KBM-7 (cell line): ENCODE results near the gene AJAP1.

ENCODE experiments used
- DNase-seq: peaks from one replicate; pipeline ENCODE4 v3.0.0-alpha.2; 2015
- in situ Hi-C: fragments of 300-500 bp; cut with MboI; formaldehyde crosslinking; loops from 2 replicates; pipeline ENCODE4 v1.14.3; 2020; ENCODE audit warnings: low sequenced_read_pairs, low pct_unique_long_range_greater_than_20kb, mixed read lengths

Gene AJAP1

DNA sequence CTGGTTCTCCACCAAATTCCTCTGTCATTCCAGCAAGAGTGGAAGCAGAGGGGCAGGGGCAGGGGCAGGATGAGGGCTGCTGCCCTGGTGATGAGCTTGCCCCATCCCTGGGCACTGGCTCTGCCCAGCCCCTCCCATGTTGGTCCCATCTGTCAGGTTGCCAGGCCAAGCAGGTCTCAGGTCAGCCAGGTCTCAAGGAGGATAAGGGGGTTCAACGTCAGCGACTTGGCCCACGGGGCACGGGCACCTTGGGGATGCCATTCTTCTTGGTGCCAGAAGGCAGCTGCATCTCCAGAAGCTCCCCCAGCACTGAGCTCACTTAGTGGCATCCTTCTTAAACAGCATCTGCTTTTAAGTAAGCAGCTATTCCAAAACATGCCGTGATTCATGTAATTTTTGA lies 133.1 kb downstream of the AJAP1 start:
- DNase-seq = no peak

DNA sequence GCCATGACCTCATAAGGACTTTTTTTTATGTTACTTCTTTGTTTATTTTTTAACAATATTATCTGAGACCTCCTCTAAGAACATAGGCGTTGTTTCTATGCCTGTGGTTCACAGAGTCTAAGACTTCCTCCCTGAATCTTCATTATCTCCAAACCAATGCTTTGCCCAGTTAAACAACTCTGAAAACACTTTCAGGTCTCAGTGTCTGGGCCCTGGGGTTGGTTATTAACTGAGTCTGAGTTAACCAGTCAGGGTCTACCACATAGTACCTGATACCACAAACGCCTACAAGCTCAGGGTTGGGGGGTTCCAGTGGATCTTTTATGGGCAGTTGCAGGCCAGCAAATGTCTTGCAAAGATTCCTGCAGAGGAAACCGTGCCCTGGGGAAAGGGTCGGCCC lies 138.2 kb downstream of the AJAP1 start:
- in situ Hi-C loops = no loop called here
- no peak for DNase-seq

More for the DNA sequence above, 133.1 kb downstream of the AJAP1 start:
- in situ Hi-C loops = no loop called here

DNA sequence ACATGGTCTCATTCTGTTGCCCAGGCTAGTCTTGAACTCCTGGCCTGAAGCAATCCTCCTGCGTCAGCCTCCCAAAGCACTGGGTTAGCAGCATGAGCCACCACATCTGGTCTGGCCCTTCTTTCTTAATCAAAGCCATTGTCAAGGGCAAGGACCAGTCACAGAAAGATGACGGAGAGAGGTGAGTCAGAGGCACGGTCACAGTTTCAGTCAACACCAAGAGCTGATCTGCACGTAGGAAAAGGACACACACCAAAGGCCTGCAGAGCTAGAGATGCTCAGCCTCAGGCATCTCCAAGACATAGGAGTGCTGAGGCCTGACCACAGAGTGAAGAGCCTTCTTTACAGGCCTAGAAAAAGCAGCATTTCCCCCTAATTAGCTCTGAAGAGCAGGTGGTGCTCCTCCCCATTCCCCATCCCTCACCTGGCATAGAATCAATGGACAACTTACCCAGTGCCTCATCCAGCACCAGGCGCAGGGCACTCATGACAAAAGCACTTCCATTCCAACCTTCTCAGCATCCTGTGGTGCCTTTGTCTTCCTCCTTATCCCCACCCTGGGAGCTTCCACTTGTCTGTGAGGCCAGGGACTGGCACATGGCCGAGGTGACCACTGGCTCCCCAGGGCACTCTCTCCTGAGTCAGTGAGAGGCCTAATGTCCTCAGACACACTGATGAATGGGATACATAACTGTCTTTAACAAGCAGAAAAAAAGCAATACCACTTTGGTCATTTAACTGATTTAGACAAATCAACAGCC lies 139.8 kb downstream of the AJAP1 start:
- in situ Hi-C loops = no loop called here

DNA sequence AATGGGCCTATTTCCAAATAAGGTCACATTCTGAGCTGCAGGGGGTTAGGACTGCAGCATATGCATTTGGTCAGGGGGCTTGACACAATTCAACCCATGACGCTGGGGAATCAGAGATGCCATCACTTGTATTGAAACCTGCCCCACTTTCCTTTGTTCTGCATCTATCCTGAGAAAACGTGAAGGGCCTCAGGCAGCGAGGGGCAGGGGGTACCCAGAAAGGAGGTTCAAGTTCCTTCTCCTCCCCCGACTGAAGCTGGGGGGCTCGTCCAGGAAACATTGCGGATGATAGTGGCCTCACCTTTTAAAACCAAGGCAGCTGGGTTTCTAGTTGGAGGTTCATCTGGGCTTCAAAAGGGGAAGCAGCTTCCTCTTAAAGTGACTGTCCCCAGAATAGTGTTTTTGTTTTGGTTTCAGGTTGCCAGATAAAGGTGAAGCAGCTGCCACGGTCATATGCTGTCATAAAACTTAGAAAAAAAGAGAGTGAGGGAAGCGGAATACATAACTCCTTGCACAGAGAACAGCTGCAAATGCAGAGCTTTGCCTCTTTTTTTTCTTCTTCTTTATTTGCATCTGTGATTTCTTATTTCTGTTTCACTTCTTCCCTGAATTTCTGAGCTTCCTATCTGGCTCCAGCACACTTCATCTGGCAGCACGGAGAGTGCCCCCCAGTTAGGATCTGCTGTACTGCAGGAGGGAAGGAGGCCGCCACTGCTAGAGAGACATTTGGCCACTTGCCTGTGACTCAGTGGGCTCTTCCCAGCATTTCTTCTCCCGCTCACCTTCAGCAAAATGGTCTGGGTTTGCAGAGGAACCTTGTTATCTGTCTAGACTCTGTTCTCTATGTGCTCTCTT lies 142.0 kb downstream of the AJAP1 start:
- in situ Hi-C loops = no loop called here
- no peak for DNase-seq

More for the DNA sequence above, 139.8 kb downstream of the AJAP1 start:
- DNase-seq = no peak

DNA sequence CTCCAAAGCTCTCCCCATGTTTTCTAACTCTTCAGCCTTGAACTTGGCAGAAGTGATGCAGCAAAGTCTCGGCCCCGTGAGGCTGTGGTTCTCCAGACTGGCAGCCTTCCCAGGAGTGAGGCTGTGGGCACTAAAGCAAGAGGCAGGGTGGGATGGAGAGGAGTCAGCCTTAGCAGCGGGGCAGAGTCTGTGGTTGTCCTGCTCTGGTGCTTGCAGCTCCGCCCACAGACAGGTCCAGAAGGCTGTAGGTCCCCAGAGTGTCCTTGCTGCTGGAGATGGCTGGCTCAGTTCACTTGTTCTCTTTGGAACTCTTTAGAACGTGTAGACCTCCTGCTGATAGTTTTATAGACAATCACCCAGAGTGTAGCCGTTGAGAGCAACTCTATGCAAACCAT lies 142.6 kb downstream of the AJAP1 start:
- no peak for DNase-seq
- in situ Hi-C loops = no loop called here

DNA sequence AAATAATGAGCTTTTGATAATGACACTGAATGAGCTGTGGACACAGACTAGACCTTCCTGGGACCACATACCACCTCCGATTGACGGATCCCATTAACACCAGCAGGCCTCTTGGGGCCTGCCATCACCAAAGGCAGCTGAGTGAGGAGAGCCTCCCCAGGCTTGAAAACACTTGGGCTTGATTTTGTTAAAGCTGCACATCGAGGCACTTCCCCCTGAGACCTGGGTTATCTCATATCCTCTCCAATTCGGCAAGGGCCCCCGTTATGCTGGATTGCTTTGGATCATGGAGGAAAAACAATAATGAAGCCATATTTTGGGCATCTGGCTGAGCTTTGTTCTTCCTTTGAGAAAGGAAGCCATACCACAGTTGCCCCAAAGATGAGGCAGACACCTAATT lies 143.0 kb downstream of the AJAP1 start:
- in situ Hi-C loops = no loop called here
- no peak for DNase-seq

DNA sequence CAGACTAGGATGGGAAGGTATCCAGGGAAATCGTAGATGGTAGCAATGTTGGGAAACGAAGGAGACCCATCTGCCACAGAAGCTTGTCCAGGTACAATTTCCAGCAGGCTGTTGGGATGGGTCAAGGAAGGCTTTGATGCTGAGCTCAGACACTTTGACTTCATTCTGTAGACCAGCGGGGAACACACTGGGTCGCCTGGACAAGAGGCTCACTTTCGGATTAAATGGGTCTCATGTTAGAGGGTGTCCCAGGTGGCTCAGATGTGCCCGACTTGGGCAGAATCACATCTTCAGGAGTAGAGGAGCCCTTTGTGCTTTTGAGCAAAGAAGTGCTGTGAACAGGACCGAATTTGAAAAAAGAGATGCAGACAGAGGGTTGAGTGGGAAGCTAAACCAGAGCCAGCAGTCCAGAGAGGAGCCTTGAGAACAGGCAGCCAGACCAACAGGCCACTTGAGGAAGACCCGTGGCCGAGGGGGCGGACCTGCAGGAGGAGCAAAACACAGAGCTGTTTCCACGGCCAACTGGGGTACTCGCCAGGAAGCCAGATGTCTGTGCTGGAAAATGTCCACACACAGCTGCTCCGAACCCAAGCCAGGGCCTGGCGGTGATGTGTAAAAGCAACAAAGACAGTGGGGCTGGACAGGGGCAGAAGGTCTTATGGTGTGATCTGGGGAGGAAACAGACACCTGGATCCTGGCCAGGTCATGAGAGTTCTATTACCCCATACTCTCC lies 146.9 kb downstream of the AJAP1 start:
- in situ Hi-C loops = no loop called here
- DNase-seq = no peak

DNA sequence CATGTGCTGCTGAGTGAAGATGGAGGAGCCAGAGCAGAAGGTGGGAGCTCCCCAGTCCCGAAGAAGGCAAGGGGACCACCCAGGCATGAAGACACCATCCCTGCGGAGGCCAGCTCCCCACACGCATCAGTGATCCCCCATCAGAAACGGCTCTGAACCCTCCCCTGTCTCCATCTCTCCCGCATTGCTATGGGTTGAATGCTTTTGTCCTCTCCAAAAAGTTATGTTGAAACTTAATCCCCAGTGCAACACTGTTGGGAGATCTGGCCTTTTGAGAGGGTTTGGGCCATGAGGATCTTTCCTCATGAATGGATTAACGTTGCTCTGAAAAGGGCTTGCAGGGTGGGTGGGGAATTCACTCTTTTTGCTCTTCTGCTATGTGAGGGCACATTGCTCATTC lies 147.6 kb downstream of the AJAP1 start:
- DNase-seq = no peak
- in situ Hi-C loops = no loop called here

DNA sequence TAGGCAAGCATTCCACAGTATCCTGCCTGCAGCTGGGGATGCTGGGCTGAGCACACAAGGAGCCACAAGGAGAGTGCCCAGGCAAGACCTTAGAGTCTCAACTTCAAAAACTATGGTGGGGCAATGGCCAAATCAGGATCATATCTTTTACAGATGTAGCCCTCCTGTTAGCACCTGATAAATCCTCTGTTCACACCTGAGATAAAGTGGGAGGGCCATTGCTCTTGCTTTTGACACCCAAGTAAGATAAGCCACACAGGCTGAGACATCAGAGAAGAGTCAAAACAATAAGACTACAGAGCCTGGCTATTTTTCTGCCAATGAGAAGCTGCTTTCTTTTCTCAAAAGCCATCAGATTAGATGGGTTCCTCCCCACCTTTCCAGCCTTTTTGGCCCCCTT lies 148.9 kb downstream of the AJAP1 start:
- in situ Hi-C loops = no loop called here

DNA sequence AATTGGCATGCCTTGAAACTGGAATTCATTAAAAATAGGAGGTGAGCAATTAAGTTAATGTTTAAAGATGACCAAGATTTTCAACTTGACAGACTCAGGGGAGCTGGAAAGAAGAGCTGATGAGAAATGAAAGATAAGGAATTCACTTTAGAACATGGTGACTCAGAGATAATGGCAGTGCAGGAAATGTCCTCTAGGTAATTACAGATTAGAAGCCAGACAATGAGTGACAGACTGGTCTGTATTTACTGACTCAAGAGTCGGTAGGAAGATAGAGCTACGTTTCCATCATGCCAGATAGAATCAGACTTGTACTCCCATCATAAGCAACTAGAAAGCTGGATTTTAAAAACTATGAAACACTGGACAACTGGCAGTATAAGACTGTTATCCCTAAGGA lies 151.6 kb downstream of the AJAP1 start:
- in situ Hi-C loops = no loop called here
- DNase-seq = no peak

More for the DNA sequence above, 148.9 kb downstream of the AJAP1 start:
- no peak for DNase-seq

DNA sequence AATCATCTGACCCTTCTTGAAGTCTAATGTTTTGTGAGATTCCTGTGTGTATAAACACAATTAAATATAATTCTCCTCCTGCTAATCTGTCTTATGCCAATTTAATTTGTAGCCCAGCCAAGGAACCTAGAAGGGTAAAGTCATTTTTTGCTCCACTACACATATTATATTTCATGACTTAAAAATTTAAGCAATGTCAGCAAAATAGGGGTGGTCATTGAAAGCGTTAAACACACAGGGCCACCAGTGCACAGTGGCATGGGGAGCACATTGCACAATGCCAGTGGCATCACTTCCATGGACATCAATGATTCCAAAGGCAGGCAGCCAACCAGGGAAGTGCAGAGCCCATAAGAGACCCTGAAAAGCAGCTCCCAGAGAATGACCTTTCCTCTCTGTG lies 166.1 kb downstream of the AJAP1 start:
- in situ Hi-C loops = no loop called here
- no peak for DNase-seq

DNA sequence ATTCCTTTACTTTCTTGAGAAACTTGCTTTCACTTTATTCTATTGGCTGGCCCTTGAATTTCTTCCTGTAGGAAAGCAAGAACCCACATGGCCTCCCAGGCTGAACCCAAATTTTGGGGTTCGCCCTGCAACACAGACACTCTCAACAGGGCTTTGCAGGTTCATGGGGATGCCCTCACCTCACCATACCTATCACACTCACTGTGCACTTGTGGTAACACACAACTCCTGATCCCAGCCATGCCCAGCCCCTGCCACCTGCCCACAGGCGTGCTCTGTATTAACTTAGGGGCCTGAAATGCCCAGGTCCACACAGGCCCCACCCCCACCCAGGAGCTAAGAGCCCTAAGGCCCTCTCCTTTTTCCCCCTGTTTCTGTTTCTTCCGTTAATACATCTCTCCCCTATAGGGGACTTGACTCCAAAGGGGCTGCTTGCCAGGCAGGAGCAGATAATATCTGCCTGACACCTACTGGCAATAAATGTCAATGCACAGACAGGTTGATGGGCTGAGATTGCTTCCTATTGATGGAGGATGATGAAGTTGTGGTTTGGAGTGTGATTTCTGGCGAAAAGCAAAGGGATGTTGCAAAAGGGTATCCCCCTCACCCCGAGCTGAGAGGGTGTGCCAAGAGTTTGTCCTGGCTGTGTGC lies 171.5 kb downstream of the AJAP1 start:
- peak; percentile 9 for DNase-seq
- in situ Hi-C loops = no loop called here

DNA sequence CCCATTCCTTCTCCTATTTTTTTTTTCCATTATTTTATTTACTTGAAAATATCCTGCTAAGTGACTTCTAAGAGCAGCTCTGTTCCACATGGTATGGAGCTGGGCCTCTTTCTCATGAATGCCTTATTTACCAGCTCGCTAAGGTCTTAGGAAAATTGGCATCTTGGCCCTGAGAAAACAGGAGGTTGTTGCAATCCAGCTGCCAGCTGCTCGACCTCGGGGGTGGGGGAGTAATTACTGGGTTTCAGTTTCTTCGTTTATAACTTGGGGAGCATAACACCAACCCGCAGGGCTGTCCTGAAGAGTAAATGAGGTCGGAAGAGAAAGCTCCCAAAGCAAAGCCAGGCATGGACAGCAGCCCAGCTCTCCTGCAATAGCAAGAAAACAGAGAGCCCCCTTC lies 176.3 kb downstream of the AJAP1 start:
- in situ Hi-C loops = no loop called here
- no peak for DNase-seq

DNA sequence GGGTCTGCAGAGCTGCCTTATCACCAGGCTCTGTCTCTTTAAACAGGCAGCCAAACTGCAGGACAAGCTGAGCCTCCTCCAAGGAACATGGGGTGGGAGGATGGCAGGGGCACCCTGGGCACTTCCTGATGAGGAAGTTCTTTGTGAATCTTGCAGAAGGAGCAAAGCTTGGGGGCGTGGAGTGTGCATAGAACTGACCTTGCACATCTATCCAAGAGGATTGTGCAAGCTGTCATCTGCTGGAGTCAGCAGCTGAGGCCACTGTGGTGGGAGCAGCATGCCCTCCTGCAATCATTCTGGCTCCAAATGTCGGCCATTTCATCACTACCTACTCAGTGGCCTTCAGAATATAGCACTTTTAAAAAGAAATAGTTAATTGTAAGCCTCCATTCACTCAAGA lies 182.2 kb downstream of the AJAP1 start:
- no peak for DNase-seq
- in situ Hi-C loops = no loop called here

DNA sequence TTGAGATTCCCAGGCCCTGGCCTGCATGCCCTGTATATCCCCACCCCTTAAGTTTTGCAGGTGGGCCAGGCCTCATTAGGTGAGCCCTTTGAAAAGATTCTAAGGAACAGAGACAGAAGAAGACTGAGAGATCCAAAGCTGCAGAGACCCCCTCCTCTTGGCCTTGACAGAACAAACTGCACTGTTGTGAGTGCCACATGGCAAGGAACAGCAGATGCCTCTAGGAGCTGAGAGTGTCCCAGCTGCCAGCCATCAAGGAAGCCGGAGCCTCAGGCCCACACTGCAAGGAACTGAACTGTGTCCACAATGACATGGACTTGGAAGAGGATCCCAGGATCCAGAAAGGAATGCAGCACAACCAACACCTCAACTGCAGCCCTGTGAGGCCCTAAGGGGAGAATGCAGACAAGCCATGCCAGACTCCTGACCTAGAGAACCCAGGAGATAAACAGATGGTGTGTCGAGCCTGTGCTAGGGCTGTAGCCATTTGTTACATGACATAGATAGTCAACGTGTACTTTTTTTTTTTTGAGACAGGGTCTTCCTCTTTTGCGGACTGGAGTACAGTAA lies 182.7 kb downstream of the AJAP1 start:
- no peak for DNase-seq
- in situ Hi-C loops = no loop called here

DNA sequence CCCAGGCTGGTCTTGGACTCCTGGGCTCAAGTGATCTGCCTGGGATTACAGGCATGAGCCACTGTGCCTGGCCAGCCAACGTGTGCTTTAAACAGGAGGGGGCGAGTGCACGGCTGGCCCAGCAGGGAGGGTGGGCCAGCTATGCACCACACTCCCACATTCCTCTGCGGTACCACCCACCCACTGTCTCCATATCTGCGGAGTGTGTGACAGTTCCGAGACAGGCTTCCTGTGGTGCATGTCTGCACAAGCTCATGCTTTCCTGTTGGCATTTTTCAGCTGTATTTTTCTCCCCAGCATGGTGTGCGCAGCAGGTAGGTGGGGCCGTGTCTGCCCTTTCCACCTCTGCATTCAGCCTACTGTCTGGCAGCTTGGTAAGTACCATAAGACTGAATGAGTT lies 183.3 kb downstream of the AJAP1 start:
- in situ Hi-C loops = no loop called here
- no peak for DNase-seq

DNA sequence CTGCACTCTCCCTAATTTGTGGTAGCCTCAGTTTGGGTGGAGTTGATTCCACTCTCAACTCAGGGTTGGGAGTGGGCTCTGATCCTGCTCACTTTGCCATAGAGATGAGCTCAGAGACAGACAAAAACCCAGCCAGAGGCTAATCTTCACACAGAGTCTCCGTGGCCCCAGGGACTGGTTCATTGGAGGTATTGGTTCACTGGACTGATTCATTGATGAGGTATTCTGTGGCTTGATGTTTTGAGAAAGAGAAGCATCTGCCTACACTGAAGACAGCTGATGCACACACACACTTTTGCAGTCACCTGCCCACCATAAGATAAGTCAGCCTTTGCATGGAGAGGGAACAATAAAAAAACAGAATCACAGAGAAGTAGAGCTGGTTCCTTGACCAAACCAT lies 183.8 kb downstream of the AJAP1 start:
- DNase-seq = no peak
- in situ Hi-C loops = no loop called here
